K562 (cell line): ENCODE measurements around the gene CLCNKA. TPM values are rescaled to one million over a fixed set of nuclear protein-coding genes. Genes with fewer than 3 reads are reported as not detected.

Experiments
- AFF1 ChIP-seq, 2 experiments: fragments of 450-650 bp; IDR thresholded peaks; 2 replicates each; pipeline ENCODE4 v1.6.1; 2018; ENCODE audit warnings: mild to moderate bottlenecking in 2 of 2, low read depth in 1 of 2; ENCODE audit not compliant: partially characterized antibody in 2 of 2
- CEBPB ChIP-seq: fragments of 450-650 bp; IDR thresholded peaks from 2 replicates; pipeline ENCODE4 v1.6.1; 2016; ENCODE audit warnings: missing genetic modification characterization, missing compliant biosample characterization
- CREM ChIP-seq: IDR thresholded peaks from 2 replicates; pipeline ENCODE4 v1.6.1; 2014; ENCODE audit warnings: antibody characterized with exemption, low read depth
- DDX20 ChIP-seq: fragments of 450-650 bp; IDR thresholded peaks from 2 replicates; pipeline ENCODE4 v1.6.1; 2016; ENCODE audit warnings: missing genetic modification characterization, low read depth, mild to moderate bottlenecking, missing compliant biosample characterization, moderate library complexity
- GTF2F1 ChIP-seq: IDR thresholded peaks from 2 replicates; pipeline ENCODE4 v1.6.1; 2011; ENCODE audit warnings: low read depth, low read length, improper control_type of control experiment
- MEF2A ChIP-seq: IDR thresholded peaks from 2 replicates; pipeline ENCODE4 v1.6.1; 2011; ENCODE audit warnings: low read depth, mild to moderate bottlenecking, low read length, moderate library complexity; ENCODE audit not compliant: control insufficient read depth
- POU5F1 ChIP-seq: fragments of 150-350 bp; IDR thresholded peaks from 2 replicates; pipeline ENCODE4 v1.6.1; 2014; ENCODE audit warnings: borderline replicate concordance, low read length, low read depth, mild to moderate bottlenecking; ENCODE audit not compliant: partially characterized antibody
- RB1 ChIP-seq: fragments of 450-650 bp; IDR thresholded peaks from 2 replicates; pipeline ENCODE4 v1.6.1; 2017; ENCODE audit warnings: low read depth, mild to moderate bottlenecking
- RERE ChIP-seq: sonication (generic); formaldehyde crosslinking; IDR thresholded peaks from 2 replicates; pipeline ENCODE4 v1.8.0; 2023; ENCODE audit warnings: missing genetic modification reagents, mild to moderate bottlenecking, borderline replicate concordance
- SMAD2 ChIP-seq: fragments of 150-350 bp; IDR thresholded peaks from 2 replicates; pipeline ENCODE4 v1.6.1; 2014; ENCODE audit warnings: low read depth, mild to moderate bottlenecking, low read length
- TFAP4 ChIP-seq: sonication (generic); formaldehyde crosslinking; IDR thresholded peaks from 2 replicates; pipeline ENCODE4 v1.8.0; 2022; ENCODE audit warnings: missing genetic modification reagents, mild to moderate bottlenecking, moderate library complexity, borderline replicate concordance
- USF1 ChIP-seq: sonication (generic); formaldehyde crosslinking; IDR thresholded peaks from 2 replicates; pipeline ENCODE4 v1.9.0; 2022; ENCODE audit warnings: mild to moderate bottlenecking, missing genetic modification reagents
- ZC3H8 ChIP-seq: fragments of 450-650 bp; IDR thresholded peaks from 2 replicates; pipeline ENCODE4 v1.6.1; 2017
- ZFP91 ChIP-seq: sonication (generic); formaldehyde crosslinking; IDR thresholded peaks from 2 replicates; pipeline ENCODE4 v1.8.0; 2022; ENCODE audit warnings: mild to moderate bottlenecking, missing genetic modification reagents
- ZNF584 ChIP-seq: fragments of 200-800 bp; sonication (Bioruptor generic); IDR thresholded peaks from 2 replicates; pipeline ENCODE4 v1.6.1; 2016; ENCODE audit warnings: low read depth, mild to moderate bottlenecking, missing genetic modification characterization, missing compliant biosample characterization
- polyA plus RNA-seq, 8 experiments: library from polyadenylated mRNA; depleted of rRNA in 4 of 8; stranded (reverse) in 5 of 8; unstranded in 3 of 8; fragments of >200 nt; fragmentation: Nextera tagmentation in 2 of 8; fragmentation: Illumina TruSeq in 1 of 8; extraction: Ambion mirVana in 2 of 8; extraction: Trizol in 1 of 8; gene quantifications; 2 replicates each; pipeline versions ENCODE4 v1.2.1 to v1.2.3, GENCODE V29; 2011 to 2014; ENCODE audit warnings: inconsistent platforms in 1 of 8, missing spikeins in 1 of 8
- total RNA-seq, 7 experiments: library from RNA; depleted of rRNA in 6 of 7; stranded (reverse); fragments of >200 nt in 6 of 7; fragmentation: Illumina TruSeq in 2 of 7; extraction: Trizol in 2 of 7; gene quantifications; 2 replicates each; pipeline versions ENCODE4 v1.2.1 to v1.2.3, GENCODE V29; 2011 to 2021; ENCODE audit warnings: low replicate concordance in 1 of 7

CLCNKA gene
- total and polyA plus RNA-seq, 9 of the 15 experiments (the other 6 are each of a cell fraction or from before 2014, with no cell fraction given): 0.03 to 0.37 (median 0.10) TPM; not detected in 3

- TF ChIP-seq DDX20 (tag): no peak
- no peak for TF ChIP-seq SMAD2
- TF ChIP-seq CEBPB: no peak
- no peak for TF ChIP-seq POU5F1
- no peak for TF ChIP-seq ZNF584 (CRISPR knock-in tag)
- no peak for TF ChIP-seq USF1 (CRISPR knock-in tag)
- no peak for TF ChIP-seq ZFP91
- no peak for TF ChIP-seq GTF2F1
- TF ChIP-seq AFF1 (IDR thresholded peaks at IDR 0.05; ENCODE audit: low read depth in 1 of 2, partially characterized antibody in 2 of 2): peak in 1 of 2 experiments; percentile 18
- TF ChIP-seq CREM: 0 out of 2 replicates have a peak, but pooled peaks have one; percentile 10
- TF ChIP-seq MEF2A: no peak
- TF ChIP-seq RB1: peak; percentile 63; the same call in 1 of the 2 replicates
- TF ChIP-seq TFAP4 (CRISPR knock-in tag): peak; percentile 35; the same call in 1 of the 2 replicates
- no peak for TF ChIP-seq ZC3H8
- no peak for TF ChIP-seq RERE (CRISPR knock-in tag)
Observed at GRCh38 chr1:16009030-16009460, 12.8 kb upstream of the CLCNKA start (continued).
